ENCODE data around the gene DISP3.

- no peak for TF ChIP-seq CTCF (IDR thresholded peaks at IDR 0.05; ENCODE audit: low read depth, low read length)
- TF ChIP-seq MAX (IDR thresholded peaks at IDR 0.05; ENCODE audit: low read depth, low read length) = no peak
- no peak for TF ChIP-seq MYC (IDR thresholded peaks at IDR 0.05; ENCODE audit: low read depth, low read length)
- no peak for TF ChIP-seq POLR2A (IDR thresholded peaks at IDR 0.05; ENCODE audit: extremely low read depth, insufficient read length)
Measured at GRCh38 chr1:11569954-11570353, 91.0 kb downstream of the DISP3 start.

Measured in NB4 (cell line).